NCI-H226 (cell line): Measurements from ENCODE around the gene METAP1D.
"Not testable (repeated sequence)": the region's sequence is repeated elsewhere in the genome, so short reads cannot be mapped to it uniquely, and the experiment has no call there.

Experiments used
- DNase-seq: peaks from one replicate; pipeline ENCODE4 v3.0.0-alpha.2; 2015

METAP1D gene

DNA sequence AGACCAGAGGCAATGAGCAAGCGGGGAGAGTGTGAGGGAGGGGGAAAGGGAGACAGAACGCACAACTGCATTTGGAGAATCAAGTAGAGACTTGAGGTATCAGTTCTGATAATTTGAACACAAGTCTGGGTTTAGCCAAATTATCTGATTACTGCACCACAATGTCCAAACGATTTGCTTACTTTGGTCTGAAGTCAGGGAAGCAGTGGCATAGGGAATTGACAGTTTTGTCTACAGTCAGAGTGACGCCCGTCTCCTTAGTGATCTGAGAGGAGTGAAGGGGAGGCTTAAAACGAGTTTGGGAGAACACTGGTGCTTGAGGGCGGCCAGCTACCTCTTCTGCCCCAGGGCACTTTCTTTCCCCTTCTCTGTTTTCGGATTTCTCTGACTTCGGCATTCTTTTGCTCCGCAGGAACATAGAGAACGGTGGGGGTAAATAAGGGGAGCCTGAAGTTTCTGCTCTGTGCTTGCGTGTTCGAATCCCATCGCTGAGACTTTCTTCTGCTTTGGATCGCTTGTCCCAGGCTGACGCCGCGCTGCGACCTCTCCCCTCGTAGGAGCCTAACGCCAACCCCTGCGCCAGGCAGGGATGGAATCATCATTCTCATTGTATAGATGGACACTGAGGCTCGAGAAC, 105.8 kb downstream of the METAP1D start:
- DNase-seq = no peak

GRCh38 chr2:172106108-172106961, 106.6 kb downstream of the METAP1D start:
- DNase-seq = peak; percentile 41

DNA sequence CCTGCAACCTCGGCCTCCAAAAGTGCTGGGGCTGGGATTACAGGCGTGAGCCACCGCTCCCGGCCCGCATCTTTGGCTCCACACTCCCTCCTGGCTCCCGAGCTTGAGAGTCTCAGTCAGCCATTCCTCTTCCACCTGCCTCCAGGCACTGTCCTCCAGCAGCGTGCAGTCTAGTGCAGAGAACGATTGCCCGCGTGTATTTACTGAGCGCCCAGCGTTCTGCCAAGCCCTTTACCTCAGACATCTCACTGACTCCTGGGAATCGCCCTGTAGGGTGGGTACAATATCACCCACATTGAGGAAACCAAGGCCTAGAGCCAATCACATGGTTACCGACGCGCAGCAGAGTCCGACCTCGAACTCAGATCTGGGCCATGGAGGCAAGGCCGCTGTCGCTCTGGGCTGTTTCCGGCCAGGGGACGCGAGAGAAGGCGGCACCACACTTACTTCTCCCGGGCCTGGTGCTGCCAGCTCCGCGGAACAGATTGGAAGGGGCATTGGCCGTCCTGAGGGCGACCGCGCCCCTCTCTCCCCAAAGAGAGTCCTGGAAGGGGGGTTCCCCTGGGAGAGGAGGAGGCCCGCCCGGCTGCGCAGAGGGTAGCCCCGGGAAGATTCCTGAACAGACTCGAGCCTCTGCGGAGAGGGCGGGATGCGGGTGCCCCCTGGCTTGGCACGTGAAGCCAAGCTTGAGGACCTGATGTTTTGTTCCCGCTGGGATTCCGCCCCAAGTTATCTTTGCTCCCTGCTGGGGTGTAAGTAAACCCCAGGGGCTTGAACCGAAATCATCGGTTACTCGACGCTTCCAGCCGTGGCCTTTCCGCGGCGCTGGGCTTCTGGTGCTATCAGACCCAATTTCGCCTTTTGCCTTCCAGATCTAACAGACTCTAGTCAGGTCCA, 108.2 kb downstream of the METAP1D start:
- no peak for DNase-seq

DNA sequence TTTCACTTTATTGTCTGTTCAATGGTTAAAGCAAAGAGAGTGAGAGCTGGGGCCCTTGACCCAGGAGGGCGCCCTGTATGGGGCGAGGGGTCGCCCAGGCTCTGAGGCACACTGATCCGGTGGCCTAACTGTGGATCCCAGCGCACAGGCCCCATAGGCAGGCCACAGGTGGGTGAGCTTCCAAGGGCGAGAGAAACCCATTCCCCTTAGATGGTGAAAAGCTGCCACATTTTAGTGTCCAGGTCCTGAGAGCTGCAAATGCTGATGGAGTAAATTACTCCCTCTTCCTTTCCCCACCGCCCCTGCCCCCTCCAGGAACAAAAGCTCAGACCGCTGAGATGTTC, 108.8 kb downstream of the METAP1D start:
- no peak for DNase-seq

DNA sequence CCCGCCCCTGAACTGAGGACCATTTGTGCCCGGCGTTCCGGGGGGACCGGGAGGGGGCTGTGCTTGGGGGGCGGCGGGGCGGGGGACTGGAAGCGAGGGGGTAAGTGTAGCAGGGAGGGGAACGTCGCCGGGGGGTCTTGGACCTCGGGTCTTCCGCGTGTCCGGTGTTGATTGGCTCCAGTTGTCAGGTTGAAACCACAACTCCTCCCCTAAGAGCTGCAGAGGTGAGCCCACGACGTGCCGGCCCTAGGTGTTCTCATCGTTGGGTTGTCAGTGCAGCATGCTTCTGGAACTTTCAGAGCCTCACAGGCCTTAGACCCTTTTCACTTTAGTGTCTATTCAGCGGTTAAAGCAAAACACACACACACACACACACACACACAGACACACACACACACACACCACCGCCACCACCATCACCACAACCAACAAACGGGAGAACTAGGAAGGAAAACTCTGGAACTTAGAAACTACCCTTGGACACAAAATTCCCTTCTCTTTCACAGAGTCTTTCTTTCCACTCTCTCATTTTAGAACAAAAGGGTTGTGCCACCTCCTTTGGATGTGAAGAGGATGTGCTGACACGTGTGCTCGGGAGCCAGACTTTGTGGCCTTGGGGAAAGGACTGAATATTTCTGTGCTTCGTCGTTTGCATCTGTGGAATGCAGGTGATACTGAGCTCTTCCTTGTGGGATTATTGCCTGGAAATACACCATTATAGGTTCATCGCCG, 109.7 kb downstream of the METAP1D start:
- DNase-seq = no peak

DNA sequence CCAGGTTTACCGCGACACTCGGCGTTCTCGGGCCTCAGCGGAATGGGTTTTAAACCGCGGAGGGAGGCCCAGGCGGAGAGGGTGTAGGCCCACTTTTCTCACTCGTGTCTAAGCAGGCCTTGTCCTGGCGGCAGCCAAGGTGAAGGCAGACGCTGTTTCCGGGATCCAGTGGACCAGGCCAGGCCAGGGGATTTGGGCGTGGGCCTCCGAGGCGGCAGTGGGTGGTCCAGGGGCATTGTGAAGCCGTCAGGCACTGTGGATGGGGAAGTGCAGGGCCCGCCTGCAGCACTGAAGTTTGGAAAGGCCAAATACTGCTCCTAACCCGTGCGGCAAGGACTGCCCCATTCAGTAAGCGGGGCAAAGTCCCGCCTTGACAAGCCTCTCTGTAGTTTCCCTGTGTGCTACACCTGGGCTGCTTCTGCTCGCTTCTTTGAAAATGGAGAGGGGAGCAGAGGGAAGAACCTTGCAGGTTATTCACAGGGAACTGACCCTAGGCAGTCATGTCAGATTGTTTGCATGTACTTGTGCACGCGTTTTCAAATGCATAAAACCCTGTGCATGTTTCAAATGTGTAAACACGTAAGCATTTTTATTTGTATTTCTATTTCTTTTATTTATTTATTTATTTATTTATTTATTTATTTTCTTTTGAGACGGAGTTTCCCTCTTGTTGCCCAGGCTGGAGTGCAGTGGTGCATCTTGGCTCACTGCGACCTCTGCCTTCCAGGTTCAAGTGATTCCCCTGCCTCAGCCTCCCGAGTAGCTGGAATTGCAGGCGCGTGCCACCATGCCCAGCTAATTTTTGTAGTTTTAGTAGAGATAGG, 110.4 kb downstream of the METAP1D start:
- no peak for DNase-seq

- DNase-seq = peak; percentile 20
These were observed 113.9 kb downstream of the METAP1D start for GRCh38 chr2:172113617-172114016.

GRCh38 chr2:172114176-172114575, 114.4 kb downstream of the METAP1D start:
- not testable (repeated sequence) for DNase-seq

DNA sequence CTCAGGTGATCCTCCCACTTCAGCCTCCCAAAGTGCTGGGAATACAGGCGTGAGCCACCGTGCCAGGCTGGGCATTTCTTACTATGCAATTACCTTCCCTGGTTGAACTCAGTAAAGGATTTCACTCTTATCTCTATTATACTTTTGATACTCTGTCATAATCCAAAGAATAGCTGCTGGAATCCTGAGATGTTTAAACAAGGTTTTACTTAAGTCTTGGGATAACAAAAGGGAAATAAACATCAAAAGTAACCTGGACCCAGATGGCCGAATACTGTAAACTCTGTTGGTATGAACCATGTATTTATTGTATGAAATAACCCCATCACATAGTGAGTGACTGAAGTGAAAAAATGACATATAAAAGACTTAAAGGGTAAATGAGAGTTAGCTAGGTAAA, 114.8 kb downstream of the METAP1D start:
- DNase-seq = no peak

DNA sequence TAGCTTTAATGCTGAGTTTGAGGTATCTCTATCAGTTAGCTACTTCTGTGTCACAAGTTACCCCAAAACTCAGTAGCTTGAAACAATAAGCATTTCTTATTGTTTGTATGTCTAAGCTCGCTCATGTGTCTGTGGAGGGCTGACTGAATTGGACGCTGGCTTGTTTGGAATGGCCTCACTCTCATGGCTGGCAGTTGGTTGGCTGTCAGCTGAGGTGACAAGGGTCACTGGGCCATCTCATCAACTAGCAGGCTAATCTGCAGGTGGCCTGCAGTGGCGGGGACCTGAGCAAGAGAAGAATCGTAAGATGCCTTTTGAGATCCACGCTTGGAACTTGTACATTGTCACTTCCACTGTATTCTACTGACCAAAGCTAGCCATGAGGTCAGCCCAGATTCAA, 116.4 kb downstream of the METAP1D start:
- no peak for DNase-seq

DNA sequence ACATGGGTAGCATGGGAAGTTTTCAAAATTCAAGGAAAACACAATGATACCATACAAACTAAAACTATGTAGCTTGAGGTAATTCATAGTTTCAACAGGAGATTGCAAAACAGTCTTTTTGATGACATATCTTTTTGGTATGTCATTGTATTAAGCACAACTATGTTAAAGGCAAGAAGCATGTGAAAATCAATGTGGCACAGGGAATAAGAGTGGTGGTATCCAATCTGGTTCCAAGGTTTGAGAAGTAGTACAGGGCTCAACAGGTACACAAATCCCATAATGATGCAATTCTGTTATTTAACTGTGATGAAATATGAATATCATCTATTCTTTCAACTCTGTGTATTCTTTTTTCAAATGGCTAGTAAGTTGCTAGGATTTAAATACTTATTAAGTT, 119.3 kb downstream of the METAP1D start:
- DNase-seq = peak; percentile 69

DNA sequence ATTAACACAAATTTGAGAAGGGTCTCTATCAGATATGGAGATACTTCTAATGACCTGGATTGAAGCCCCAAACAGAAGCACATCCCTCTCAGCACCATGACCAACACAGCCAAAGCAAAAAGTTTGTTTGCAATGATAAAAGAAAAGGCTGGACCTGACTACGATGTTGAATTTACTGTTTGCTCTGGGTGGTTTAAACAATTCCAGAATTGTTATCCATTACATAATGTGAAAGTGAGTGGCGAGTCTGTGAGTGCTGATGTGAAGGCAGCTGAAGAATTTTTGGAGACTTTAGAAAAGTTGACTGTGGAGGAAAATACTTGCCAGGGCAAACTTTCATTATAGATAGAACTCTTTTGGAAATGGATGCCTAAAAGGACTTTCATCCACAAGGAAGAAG, 120.4 kb downstream of the METAP1D start:
- DNase-seq = no peak

GRCh38 chr2:172128484-172128883, 128.7 kb downstream of the METAP1D start:
- no peak for DNase-seq

- DNase-seq = no peak
These were observed 129.7 kb downstream of the METAP1D start for GRCh38 chr2:172129404-172129803.
